HEK293 (cell line): Measurements from ENCODE around the gene CAPNS1.

Experiments
- GLI4 ChIP-seq: fragments of 450-650 bp; formaldehyde crosslinking; IDR thresholded peaks from 2 replicates; pipeline ENCODE4 v1.5.1; 2016; ENCODE audit warnings: missing biosample characterization, missing genetic modification characterization
- GLIS2 ChIP-seq: fragments of 450-650 bp; formaldehyde crosslinking; IDR thresholded peaks from 2 replicates; pipeline ENCODE4 v1.5.1; 2016; ENCODE audit warnings: missing biosample characterization, missing genetic modification characterization
- KLF16 ChIP-seq: fragments of 450-650 bp; formaldehyde crosslinking; IDR thresholded peaks from 2 replicates; pipeline ENCODE4 v1.5.1; 2017; ENCODE audit warnings: missing biosample characterization, missing genetic modification characterization
- KLF8 ChIP-seq: fragments of 450-650 bp; formaldehyde crosslinking; IDR thresholded peaks from 2 replicates; pipeline ENCODE4 v1.5.1; 2016; ENCODE audit warnings: missing biosample characterization, missing genetic modification characterization
- MZF1 ChIP-seq: fragments of 450-650 bp; formaldehyde crosslinking; IDR thresholded peaks from 2 replicates; pipeline ENCODE4 v1.5.1; 2017; ENCODE audit warnings: missing biosample characterization, missing genetic modification characterization, borderline replicate concordance
- REPIN1 ChIP-seq: fragments of 450-650 bp; formaldehyde crosslinking; IDR thresholded peaks from 2 replicates; pipeline ENCODE4 v1.5.1; 2017; ENCODE audit warnings: missing biosample characterization, missing genetic modification characterization, low read depth
- TRIM28 ChIP-seq: IDR thresholded peaks from 2 replicates; pipeline ENCODE4 v1.6.1; 2011; ENCODE audit warnings: low read length, control low read depth, borderline replicate concordance
- YY1 ChIP-seq: fragments of 450-650 bp; formaldehyde crosslinking; IDR thresholded peaks from 2 replicates; pipeline ENCODE4 v1.5.1; 2018; ENCODE audit warnings: missing biosample characterization, missing genetic modification characterization
- ZBTB21 ChIP-seq: fragments of 450-650 bp; formaldehyde crosslinking; IDR thresholded peaks from 2 replicates; pipeline ENCODE4 v1.5.1; 2017; ENCODE audit warnings: missing biosample characterization, missing genetic modification characterization
- ZNF140 ChIP-seq: fragments of 450-650 bp; formaldehyde crosslinking; IDR thresholded peaks from 2 replicates; pipeline ENCODE4 v1.5.1; 2016; ENCODE audit warnings: missing biosample characterization, missing genetic modification characterization
- ZNF157 ChIP-seq: fragments of 450-650 bp; formaldehyde crosslinking; IDR thresholded peaks from 2 replicates; pipeline ENCODE4 v1.5.1; 2016; ENCODE audit warnings: missing biosample characterization, missing genetic modification characterization
- ZNF19 ChIP-seq: fragments of 450-650 bp; formaldehyde crosslinking; IDR thresholded peaks from 2 replicates; pipeline ENCODE4; 2016; ENCODE audit warnings: missing biosample characterization, missing genetic modification characterization, low read depth
- ZNF2 ChIP-seq: fragments of 450-650 bp; formaldehyde crosslinking; IDR thresholded peaks from 2 replicates; pipeline ENCODE4 v1.5.1; 2016; ENCODE audit warnings: missing biosample characterization, missing genetic modification characterization
- ZNF211 ChIP-seq: fragments of 450-650 bp; formaldehyde crosslinking; IDR thresholded peaks from 2 replicates; pipeline ENCODE4 v1.5.1; 2016; ENCODE audit warnings: low read depth, missing biosample characterization, missing genetic modification characterization
- ZNF24 ChIP-seq: fragments of 450-650 bp; formaldehyde crosslinking; IDR thresholded peaks from 2 replicates; pipeline ENCODE4 v1.5.1; 2016; ENCODE audit warnings: missing biosample characterization, missing genetic modification characterization
- ZNF350 ChIP-seq: fragments of 450-650 bp; formaldehyde crosslinking; IDR thresholded peaks from 2 replicates; pipeline ENCODE4 v1.5.0; 2017; ENCODE audit warnings: missing biosample characterization, mild to moderate bottlenecking, missing genetic modification characterization
- ZNF366 ChIP-seq: fragments of 450-650 bp; formaldehyde crosslinking; conservative IDR thresholded peaks from 2 replicates; pipeline ENCODE4 v1.5.1; 2016; ENCODE audit warnings: missing biosample characterization, missing genetic modification characterization
- ZNF391 ChIP-seq: fragments of 450-650 bp; formaldehyde crosslinking; IDR thresholded peaks from 2 replicates; pipeline ENCODE4 v1.5.1; 2016; ENCODE audit warnings: low read depth, missing biosample characterization, missing genetic modification characterization, borderline replicate concordance
- ZNF394 ChIP-seq: fragments of 450-650 bp; formaldehyde crosslinking; IDR thresholded peaks from 2 replicates; pipeline ENCODE4 v1.5.1; 2016; ENCODE audit warnings: missing biosample characterization, missing genetic modification characterization, mild to moderate bottlenecking, moderate library complexity, borderline replicate concordance
- ZNF48 ChIP-seq: fragments of 450-650 bp; formaldehyde crosslinking; IDR thresholded peaks from 2 replicates; pipeline ENCODE4 v1.5.1; 2016; ENCODE audit warnings: missing biosample characterization, missing genetic modification characterization
- ZNF510 ChIP-seq: fragments of 450-650 bp; formaldehyde crosslinking; IDR thresholded peaks from 2 replicates; pipeline ENCODE4 v1.5.1; 2018; ENCODE audit warnings: mild to moderate bottlenecking, missing genetic modification characterization, missing biosample characterization; ENCODE audit not compliant: insufficient replicate concordance
- ZNF548 ChIP-seq: fragments of 450-650 bp; formaldehyde crosslinking; IDR thresholded peaks from 2 replicates; pipeline ENCODE4 v1.5.1; 2016; ENCODE audit warnings: missing biosample characterization, missing genetic modification characterization
- ZNF558 ChIP-seq: fragments of 450-650 bp; formaldehyde crosslinking; IDR thresholded peaks from 2 replicates; pipeline ENCODE4 v1.5.1; 2016; ENCODE audit warnings: missing biosample characterization, missing genetic modification characterization
- ZNF629 ChIP-seq: fragments of 450-650 bp; formaldehyde crosslinking; IDR thresholded peaks from 2 replicates; pipeline ENCODE4 v1.5.1; 2017; ENCODE audit warnings: missing biosample characterization, missing genetic modification characterization
- ZNF792 ChIP-seq: fragments of 450-650 bp; formaldehyde crosslinking; IDR thresholded peaks from 2 replicates; pipeline ENCODE4 v1.5.1; 2016; ENCODE audit warnings: missing biosample characterization, missing genetic modification characterization
- TF ChIP-seq, protein P1 (sequence below): fragments of 450-650 bp; formaldehyde crosslinking; IDR thresholded peaks from 2 replicates; pipeline ENCODE4 v1.5.1; 2016; ENCODE audit warnings: missing biosample characterization, missing genetic modification characterization
- TF ChIP-seq, protein P2 (sequence below): fragments of 450-650 bp; formaldehyde crosslinking; IDR thresholded peaks from 2 replicates; pipeline ENCODE4 v1.5.1; 2016; ENCODE audit warnings: missing biosample characterization, missing genetic modification characterization
- TF ChIP-seq, protein P3 (sequence below): sonication (generic); formaldehyde crosslinking; IDR thresholded peaks from 2 replicates; pipeline ENCODE4 v1.8.1; 2022; ENCODE audit warnings: mild to moderate bottlenecking, moderate library complexity, missing genetic modification reagents
- TF ChIP-seq, protein P4 (sequence below): fragments of 450-650 bp; formaldehyde crosslinking; IDR thresholded peaks from 2 replicates; pipeline ENCODE4 v1.5.1; 2016; ENCODE audit warnings: missing biosample characterization, missing genetic modification characterization
- TF ChIP-seq, protein P5 (sequence below): fragments of 450-650 bp; formaldehyde crosslinking; IDR thresholded peaks from 2 replicates; pipeline ENCODE4 v1.5.1; 2016; ENCODE audit warnings: missing biosample characterization, missing genetic modification characterization, borderline replicate concordance
- TF ChIP-seq, protein P6 (sequence below): fragments of 450-650 bp; formaldehyde crosslinking; IDR thresholded peaks from 2 replicates; pipeline ENCODE4 v1.5.1; 2017; ENCODE audit warnings: missing biosample characterization, missing genetic modification characterization

The CAPNS1 gene

DNA sequence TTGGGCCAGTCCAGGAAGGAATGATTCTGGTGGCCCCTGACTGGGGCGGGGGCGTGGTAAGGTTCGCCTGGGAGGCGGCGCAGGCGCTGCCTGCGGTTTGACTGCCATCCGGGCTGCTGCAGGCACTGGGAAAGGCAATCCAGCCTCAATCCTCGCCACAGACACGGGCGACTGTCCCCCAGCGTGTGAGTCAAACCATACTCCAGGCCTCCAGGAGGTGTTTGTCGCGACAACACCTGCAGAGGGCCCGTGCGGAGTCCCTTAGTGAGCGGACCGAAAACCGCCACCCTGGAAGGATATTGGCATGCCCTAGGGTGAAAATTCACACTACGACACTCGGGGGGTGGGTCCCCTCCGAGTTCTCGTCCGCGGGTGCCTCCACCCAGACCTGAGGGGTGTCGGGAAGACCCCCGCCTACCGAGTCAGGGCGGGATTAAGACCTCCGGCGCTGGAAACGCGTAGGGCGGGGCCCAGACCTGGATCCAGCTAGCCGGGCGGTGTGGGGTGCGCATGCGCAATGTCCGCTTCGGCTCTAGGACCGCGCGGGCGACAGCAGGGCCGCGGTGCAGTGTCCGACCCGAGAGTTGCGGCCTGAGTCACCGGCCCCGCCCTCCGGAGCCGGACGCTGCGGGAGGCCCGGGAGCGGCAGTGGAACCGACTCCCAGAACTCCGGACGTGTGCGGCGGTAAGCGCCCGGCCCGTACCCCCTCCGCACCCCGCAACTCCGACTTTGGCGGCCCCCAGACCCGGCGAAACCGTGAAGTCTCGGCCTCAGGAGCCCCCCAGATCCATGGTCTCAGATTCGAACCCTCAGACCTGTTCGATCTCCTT, at the start of gene CAPNS1 (continued):
- TF ChIP-seq, protein P1, sequence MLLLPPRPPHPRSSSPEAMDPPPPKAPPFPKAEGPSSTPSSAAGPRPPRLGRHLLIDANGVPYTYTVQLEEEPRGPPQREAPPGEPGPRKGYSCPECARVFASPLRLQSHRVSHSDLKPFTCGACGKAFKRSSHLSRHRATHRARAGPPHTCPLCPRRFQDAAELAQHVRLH (tag by site-specific recombination), result peak; percentile 96
- TF ChIP-seq REPIN1 (tag by site-specific recombination) (peak; percentile 14; the same call in 1 of the 2 replicates), ZNF2 (tag by site-specific recombination) (peak; percentile 90), ZNF366 (no peak; the same call in 1 of the 2 replicates), TRIM28 (peak; percentile 44; the same call in 1 of the 2 replicates), ZNF19 (tag by site-specific recombination) (no peak), ZNF140 (tag by site-specific recombination) (no peak), MZF1 (tag by site-specific recombination) (no peak), ZNF350 (tag by site-specific recombination) (no peak), ZNF157 (no peak), ZNF211 (tag by site-specific recombination) (no peak), ZNF394 (tag by site-specific recombination) (peak; percentile 77), ZNF558 (no peak; the same call in 1 of the 2 replicates), ZNF629 (peak; percentile 89), GLIS2 (tag by site-specific recombination) (peak; percentile 100), ZNF792 (tag by site-specific recombination) (peak; percentile 79; the same call in 1 of the 2 replicates), ZNF548 (tag by site-specific recombination) (peak; percentile 99), ZNF48 (no peak), YY1 (tag by site-specific recombination) (peak; percentile 71), GLI4 (tag by site-specific recombination) (no peak), KLF16 (peak; percentile 99), ZNF510 (no peak), KLF8 (peak; percentile 100), ZNF24 (tag by site-specific recombination) (peak; percentile 91), ZBTB21 (tag by site-specific recombination) (peak; percentile 81), ZNF391 (peak; percentile 69; the same call in 1 of the 2 replicates)
- TF ChIP-seq, protein P2, sequence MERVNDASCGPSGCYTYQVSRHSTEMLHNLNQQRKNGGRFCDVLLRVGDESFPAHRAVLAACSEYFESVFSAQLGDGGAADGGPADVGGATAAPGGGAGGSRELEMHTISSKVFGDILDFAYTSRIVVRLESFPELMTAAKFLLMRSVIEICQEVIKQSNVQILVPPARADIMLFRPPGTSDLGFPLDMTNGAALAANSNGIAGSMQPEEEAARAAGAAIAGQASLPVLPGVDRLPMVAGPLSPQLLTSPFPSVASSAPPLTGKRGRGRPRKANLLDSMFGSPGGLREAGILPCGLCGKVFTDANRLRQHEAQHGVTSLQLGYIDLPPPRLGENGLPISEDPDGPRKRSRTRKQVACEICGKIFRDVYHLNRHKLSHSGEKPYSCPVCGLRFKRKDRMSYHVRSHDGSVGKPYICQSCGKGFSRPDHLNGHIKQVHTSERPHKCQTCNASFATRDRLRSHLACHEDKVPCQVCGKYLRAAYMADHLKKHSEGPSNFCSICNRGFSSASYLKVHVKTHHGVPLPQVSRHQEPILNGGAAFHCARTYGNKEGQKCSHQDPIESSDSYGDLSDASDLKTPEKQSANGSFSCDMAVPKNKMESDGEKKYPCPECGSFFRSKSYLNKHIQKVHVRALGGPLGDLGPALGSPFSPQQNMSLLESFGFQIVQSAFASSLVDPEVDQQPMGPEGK, result peak; percentile 99
- TF ChIP-seq, protein P3, sequence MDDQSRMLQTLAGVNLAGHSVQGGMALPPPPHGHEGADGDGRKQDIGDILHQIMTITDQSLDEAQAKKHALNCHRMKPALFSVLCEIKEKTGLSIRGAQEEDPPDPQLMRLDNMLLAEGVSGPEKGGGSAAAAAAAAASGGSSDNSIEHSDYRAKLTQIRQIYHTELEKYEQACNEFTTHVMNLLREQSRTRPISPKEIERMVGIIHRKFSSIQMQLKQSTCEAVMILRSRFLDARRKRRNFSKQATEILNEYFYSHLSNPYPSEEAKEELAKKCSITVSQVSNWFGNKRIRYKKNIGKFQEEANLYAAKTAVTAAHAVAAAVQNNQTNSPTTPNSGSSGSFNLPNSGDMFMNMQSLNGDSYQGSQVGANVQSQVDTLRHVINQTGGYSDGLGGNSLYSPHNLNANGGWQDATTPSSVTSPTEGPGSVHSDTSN, result peak; percentile 88
- TF ChIP-seq, protein P4, sequence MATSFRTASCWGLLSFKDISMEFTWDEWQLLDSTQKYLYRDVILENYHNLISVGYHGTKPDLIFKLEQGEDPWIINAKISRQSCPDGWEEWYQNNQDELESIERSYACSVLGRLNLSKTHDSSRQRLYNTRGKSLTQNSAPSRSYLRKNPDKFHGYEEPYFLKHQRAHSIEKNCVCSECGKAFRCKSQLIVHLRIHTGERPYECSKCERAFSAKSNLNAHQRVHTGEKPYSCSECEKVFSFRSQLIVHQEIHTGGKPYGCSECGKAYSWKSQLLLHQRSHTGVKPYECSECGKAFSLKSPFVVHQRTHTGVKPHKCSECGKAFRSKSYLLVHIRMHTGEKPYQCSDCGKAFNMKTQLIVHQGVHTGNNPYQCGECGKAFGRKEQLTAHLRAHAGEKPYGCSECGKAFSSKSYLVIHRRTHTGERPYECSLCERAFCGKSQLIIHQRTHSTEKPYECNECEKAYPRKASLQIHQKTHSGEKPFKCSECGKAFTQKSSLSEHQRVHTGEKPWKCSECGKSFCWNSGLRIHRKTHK (tag by site-specific recombination), result no peak
- TF ChIP-seq, protein P5, sequence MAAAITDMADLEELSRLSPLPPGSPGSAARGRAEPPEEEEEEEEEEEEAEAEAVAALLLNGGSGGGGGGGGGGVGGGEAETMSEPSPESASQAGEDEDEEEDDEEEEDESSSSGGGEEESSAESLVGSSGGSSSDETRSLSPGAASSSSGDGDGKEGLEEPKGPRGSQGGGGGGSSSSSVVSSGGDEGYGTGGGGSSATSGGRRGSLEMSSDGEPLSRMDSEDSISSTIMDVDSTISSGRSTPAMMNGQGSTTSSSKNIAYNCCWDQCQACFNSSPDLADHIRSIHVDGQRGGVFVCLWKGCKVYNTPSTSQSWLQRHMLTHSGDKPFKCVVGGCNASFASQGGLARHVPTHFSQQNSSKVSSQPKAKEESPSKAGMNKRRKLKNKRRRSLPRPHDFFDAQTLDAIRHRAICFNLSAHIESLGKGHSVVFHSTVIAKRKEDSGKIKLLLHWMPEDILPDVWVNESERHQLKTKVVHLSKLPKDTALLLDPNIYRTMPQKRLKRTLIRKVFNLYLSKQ (tag by site-specific recombination), result no peak
- TF ChIP-seq, protein P6, sequence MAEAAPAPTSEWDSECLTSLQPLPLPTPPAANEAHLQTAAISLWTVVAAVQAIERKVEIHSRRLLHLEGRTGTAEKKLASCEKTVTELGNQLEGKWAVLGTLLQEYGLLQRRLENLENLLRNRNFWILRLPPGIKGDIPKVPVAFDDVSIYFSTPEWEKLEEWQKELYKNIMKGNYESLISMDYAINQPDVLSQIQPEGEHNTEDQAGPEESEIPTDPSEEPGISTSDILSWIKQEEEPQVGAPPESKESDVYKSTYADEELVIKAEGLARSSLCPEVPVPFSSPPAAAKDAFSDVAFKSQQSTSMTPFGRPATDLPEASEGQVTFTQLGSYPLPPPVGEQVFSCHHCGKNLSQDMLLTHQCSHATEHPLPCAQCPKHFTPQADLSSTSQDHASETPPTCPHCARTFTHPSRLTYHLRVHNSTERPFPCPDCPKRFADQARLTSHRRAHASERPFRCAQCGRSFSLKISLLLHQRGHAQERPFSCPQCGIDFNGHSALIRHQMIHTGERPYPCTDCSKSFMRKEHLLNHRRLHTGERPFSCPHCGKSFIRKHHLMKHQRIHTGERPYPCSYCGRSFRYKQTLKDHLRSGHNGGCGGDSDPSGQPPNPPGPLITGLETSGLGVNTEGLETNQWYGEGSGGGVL, result peak; percentile 62
